Activated naive CD8-positive, alpha-beta T cell treated with anti-CD3 and anti-CD28 coated beads, Interleukin-2, amount 50 U/mL, for 24 hours (primary cell): Measurements from ENCODE around the gene WIPI1.
"Not testable (repeated sequence)": the region's sequence is repeated elsewhere in the genome, so short reads cannot be mapped to it uniquely, and the experiment has no call there.

Experiments used
- ATAC-seq: fragments of 150-1000 bp; cut with Tn5 transposase; one replicate; pipeline ENCODE4 v1.10.0; 2021
- DNase-seq: peaks from one replicate; pipeline ENCODE4 v3.0.0; 2021
- H3K27ac Mint-ChIP-seq: one replicate; pipeline ENCODE4 v1.8.0; 2021; ENCODE audit warnings: mild to moderate bottlenecking, mixed read lengths
- H3K27me3 Mint-ChIP-seq: one replicate; pipeline ENCODE4 v1.8.0; 2021; ENCODE audit warnings: mixed read lengths
- H3K36me3 Mint-ChIP-seq: one replicate; pipeline ENCODE4 v1.8.0; 2021; ENCODE audit warnings: low read depth, mixed read lengths
- H3K4me1 Mint-ChIP-seq: one replicate; pipeline ENCODE4 v1.8.0; 2021; ENCODE audit warnings: mixed read lengths
- H3K4me3 Mint-ChIP-seq: one replicate; pipeline ENCODE4 v1.8.0; 2021; ENCODE audit warnings: mild to moderate bottlenecking, moderate library complexity, mixed read lengths
- H3K9me3 Mint-ChIP-seq: one replicate; pipeline ENCODE4 v1.8.0; 2021; ENCODE audit warnings: mixed read lengths

The WIPI1 gene

DNA sequence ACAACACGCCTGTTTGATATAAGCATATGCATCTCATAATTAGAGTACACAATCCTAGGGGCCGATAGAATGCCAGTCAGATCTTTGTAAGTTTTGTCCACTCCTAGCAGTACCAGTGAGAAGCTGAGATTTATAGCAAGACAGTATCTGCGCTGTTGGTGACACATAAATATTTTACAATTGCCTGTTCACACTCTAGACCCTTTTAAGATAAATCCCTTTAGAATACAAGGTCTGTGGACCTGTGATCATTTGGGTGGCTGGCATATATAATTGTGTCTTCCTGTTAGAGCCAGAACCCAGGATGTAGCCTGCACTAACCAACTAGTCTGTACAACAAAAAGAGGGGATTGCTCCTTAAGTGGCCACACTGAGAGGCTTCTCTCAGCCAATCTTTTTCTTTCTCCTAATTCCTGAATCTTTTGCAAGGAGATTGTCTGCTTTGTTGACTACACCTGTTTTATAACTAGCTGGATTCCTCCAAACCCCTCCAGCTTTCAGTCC, 74.7 kb downstream of the WIPI1 start:
- no peaks in the 10 kb centered on the region for H3K27me3 Mint-ChIP-seq
- H3K27ac Mint-ChIP-seq = no peak overlapping the region
- DNase-seq (no peak), ATAC-seq (no peak)
- no peaks in the 10 kb centered on the region for H3K9me3 Mint-ChIP-seq
- no peak overlapping the region for H3K4me3 Mint-ChIP-seq
- peaks cover 31% of the 10 kb centered on the region for H3K4me1 Mint-ChIP-seq
- no peaks in the 10 kb centered on the region for H3K36me3 Mint-ChIP-seq

DNA sequence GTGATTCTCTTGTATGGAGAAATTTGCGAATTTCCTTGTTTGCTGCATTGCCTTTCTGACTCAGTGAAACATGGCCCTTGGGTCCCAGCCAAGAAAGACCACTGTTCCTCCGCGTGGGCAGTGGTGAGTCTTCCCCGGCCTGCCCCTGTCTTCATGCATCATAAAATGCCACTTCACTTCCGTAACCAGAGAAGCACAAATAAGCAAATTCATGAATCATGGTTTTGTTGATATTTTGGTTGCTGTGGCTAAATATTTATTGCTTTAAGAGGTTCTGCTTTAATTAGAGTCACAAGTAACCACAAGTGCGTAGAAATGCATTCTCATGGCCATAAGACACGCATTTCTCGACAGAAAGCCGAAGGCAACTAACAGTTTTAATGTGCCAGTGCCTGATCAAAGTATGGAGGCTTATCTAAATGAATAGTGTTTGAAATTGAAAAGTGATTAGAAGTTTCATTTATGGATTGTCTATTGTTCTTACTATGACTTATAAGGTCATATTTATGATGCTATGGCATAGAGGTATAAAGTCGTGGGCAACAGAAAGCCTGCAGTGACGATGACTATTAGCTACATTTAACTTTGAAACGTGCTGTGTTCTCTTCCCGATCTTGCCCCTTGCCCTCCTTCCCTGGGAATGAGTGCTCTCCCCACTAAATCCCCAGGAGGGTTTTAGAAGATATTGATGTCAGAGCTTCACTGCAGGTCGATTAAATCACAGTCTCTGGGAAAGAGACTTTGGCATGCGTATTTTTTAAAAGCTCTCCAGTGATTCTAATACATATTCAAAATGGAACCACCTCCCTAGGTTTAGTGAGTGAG, 76.0 kb downstream of the WIPI1 start:
- Mint-ChIP-seq H3K27ac (no peak overlapping the region), H3K4me3 (no peak overlapping the region)
- peak; percentile 40 for DNase-seq

DNA sequence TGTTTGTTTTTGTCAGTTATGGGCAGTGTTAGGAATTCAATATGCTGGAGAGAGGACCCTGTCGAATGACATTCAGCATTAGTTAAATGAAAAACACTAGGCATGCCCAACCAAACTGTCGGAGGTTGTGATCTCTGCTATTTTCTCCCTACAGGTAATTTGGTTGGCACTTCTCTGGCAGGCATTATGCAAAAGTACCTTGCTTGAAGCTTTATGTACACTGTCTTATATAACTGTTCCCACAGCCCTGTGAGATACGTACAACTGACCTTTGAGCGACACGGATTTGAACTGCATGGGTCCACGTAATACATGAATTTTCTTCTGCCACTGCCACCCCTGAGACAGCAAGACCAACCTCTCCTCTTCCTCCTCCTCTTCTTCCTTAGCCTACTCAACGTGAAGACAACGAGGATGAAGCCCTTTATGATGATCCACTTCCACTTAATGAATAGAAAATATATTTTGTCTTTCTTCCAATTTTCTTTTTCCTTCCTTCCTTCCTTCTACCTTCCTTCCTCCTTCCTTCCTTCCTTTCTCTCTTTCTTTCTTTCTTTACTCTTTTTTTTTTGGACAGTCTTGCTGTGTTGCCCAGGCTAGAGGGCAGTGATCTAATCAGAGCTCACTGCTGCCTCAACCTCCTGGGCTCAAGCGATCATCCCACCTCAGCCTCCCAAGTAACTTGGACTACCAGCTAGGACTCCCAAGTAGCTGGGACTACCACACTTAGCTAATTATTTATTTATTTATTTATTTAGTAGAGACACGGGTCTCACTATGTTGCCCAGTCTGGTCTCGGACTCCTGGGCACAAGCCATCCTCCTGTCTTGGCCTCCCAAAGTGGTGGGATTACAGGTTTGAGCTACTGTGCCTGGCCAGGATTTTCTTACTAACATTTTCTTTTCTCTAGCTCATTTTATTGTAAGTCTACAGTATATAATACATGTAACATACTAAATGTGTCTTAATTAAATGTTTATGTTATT, 77.3 kb downstream of the WIPI1 start:
- no peak overlapping the region for H3K27ac Mint-ChIP-seq
- H3K9me3 Mint-ChIP-seq = no peaks in the 10 kb centered on the region
- no peak overlapping the region for H3K4me3 Mint-ChIP-seq

More for the DNA sequence above, 76.0 kb downstream of the WIPI1 start:
- Mint-ChIP-seq H3K4me1 (peaks cover 31% of the 10 kb centered on the region), H3K36me3 (no peaks in the 10 kb centered on the region), H3K9me3 (no peaks in the 10 kb centered on the region), H3K27me3 (no peaks in the 10 kb centered on the region)
- ATAC-seq = peak; percentile 11

DNA sequence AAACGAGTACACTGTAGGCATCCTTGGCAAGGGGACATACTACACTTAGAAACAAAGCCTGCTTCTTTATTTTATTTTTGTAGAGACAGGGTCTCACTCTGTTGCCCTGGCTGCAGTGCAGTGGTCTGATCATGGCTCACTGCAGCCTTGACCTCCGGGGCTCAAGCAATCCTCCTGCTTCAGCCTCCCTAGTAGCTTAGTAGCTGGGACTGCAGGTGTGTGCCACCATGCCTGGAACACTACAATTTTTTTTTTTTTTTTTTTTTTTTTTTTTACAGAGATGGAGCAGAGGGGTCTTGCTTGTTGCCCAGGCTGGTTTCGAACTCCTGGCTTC, 78.2 kb downstream of the WIPI1 start:
- Mint-ChIP-seq H3K36me3 (no peaks in the 10 kb centered on the region), H3K4me1 (peaks cover 25% of the 10 kb centered on the region), H3K27me3 (no peaks in the 10 kb centered on the region), H3K27ac (no peak overlapping the region), H3K9me3 (no peaks in the 10 kb centered on the region), H3K4me3 (no peak overlapping the region)
- DNase-seq (no peak), ATAC-seq (no peak)

More for the DNA sequence above, 77.3 kb downstream of the WIPI1 start:
- H3K27me3 Mint-ChIP-seq = no peaks in the 10 kb centered on the region
- peaks cover 31% of the 10 kb centered on the region for H3K4me1 Mint-ChIP-seq
- H3K36me3 Mint-ChIP-seq = no peaks in the 10 kb centered on the region
- DNase-seq (no peak), ATAC-seq (no peak)

DNA sequence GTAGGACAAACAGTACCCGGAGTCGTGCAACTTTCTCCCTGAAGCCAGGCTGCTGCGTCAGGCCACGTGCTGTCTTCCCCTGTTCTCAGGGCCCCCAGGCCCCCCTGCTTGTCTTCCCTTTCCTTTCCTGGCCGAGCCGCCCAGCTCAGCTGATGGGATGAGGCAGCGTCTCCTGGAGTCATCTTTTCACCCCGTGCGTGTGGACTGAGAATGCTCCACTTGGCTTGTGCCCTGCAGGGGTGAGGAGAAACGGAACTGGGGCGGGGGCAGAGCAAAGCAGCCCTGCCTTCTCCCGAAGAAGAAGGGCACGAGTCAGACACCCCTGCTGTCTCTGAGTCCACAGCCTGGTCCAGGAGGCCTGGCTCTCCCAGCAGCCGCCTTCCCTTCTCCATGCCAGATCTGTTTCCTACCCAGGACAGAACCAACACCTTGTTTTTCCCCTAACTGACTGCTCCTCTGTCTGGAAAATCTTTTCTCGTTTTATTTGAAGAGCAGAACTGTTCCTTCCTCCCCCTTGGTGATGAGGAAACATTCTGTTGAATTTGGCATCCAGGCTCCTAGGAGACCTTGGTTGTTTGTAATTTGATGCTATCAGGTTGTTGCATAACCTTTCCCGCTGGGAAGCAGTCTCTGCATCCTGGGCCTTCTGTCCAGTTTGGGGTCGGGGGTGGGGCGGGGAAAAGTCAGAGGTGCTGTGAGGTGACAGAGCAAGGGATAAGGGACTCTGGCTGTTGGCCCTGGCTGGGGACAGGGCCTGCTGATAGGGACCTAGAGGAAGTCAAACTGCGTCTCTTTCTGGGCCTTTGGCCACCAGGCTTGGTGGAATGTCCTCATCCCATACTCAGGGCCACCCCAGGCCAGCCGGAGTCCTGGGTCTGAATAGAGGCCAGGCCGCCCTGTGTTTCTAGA, 78.8 kb downstream of the WIPI1 start:
- no peaks in the 10 kb centered on the region for H3K27me3 Mint-ChIP-seq
- ATAC-seq = no peak
- no peaks in the 10 kb centered on the region for H3K9me3 Mint-ChIP-seq
- DNase-seq = no peak
- H3K4me3 Mint-ChIP-seq = no peak overlapping the region
- H3K27ac Mint-ChIP-seq = no peak overlapping the region
- H3K36me3 Mint-ChIP-seq = no peaks in the 10 kb centered on the region
- peaks cover 19% of the 10 kb centered on the region for H3K4me1 Mint-ChIP-seq

DNA sequence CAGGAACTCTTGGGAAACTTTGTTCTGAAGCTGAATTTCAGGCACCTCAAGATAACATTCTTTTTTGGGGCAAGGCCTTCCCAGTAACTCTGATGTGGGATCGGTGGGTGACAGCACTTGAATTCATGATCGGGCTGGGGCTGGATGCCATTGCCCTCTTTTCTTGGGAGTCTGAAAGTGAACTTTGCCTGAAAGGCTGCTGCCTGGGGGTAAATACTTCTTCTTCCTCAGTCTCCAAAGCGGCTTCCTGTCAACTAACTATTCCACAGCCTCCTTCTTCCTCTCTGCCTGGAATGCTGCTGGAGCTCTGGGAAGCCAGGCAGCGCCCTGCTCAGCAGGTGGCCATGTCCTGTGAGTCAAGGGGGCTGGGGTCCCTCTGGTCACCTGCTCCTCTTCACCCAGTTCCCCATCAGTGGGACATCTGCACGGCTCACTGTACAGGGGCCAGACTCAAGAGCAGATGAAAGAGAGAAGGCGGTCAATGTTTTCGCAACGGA, 79.5 kb downstream of the WIPI1 start:
- Mint-ChIP-seq H3K4me1 (peaks cover 12% of the 10 kb centered on the region), H3K27ac (no peak overlapping the region), H3K9me3 (no peaks in the 10 kb centered on the region), H3K36me3 (no peaks in the 10 kb centered on the region), H3K27me3 (no peaks in the 10 kb centered on the region), H3K4me3 (no peak overlapping the region)
- ATAC-seq (no peak), DNase-seq (no peak)

DNA sequence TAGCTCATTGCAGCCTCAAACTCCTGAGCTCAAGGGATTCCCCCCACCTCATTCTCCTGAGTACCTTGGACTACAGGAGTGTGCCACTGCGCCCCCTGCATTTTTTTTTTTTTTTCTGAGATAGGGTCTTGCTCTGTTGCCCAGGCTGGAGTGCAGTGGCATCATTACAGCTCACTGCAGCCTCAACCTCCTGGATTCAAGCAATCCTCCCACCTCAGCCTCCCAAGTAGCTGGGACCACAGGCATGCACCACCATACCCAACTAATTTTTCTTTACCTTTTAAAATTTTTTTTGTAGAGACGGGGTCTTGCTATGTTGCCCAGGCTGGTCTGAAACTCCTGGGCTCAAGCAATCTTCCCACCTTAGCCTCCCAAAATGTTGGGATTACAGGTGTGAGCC, 81.1 kb downstream of the WIPI1 start:
- H3K9me3 Mint-ChIP-seq, DNase-seq, H3K27me3 Mint-ChIP-seq, H3K27ac Mint-ChIP-seq, ATAC-seq, H3K4me3 Mint-ChIP-seq, H3K4me1 Mint-ChIP-seq, H3K36me3 Mint-ChIP-seq: not testable (repeated sequence)

DNA sequence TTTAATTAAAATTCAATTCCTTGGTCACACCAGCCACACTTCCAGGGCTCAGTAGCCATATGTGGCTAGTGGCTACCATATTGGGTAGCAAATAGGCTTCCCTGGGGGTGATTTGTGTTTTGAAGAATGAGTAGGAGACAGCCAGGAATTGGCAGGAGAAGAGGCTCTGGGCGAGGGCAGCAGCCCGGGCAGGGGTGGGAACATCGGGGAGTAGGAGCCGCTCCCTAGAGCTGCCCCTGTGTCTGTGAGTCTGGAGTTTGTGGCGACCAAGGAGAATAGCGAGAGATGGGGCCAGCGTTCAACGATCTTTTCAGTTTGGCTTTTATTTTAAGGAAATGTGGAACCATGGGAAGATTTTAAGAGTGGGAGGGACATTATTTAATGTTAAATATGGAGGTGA, 81.7 kb downstream of the WIPI1 start:
- DNase-seq (no peak), ATAC-seq (no peak)
- H3K4me3 Mint-ChIP-seq = no peak overlapping the region
- no peaks in the 10 kb centered on the region for H3K9me3 Mint-ChIP-seq
- H3K4me1 Mint-ChIP-seq = no peaks in the 10 kb centered on the region
- H3K36me3 Mint-ChIP-seq = peaks cover 3% of the 10 kb centered on the region
- H3K27ac Mint-ChIP-seq = no peak overlapping the region
- H3K27me3 Mint-ChIP-seq = no peaks in the 10 kb centered on the region
